CD14-positive monocyte (primary cell): ENCODE measurements around the gene CORO2A. TPM values are rescaled to one million over a fixed set of nuclear protein-coding genes. Genes with fewer than 3 reads are reported as not detected.

Source experiments
- DNase-seq, 3 donors: peaks; one replicate each; pipeline ENCODE4 v3.0.0-alpha.2; 2011 to 2022
- H2AFZ ChIP-seq: 2 replicates; pipeline ENCODE4 v1.6.0; 2012; ENCODE audit warnings: mild to moderate bottlenecking, low read depth, low read length, inconsistent platforms; ENCODE audit not compliant: insufficient read depth, poor library complexity, severe bottlenecking
- H3K27ac ChIP-seq, 2 donors: 1 replicate in 1 of 2; 2 replicates in 1 of 2; pipeline ENCODE4 v1.5.1; 2012 to 2013; ENCODE audit warnings: low read length in 2 of 2, control low read depth in 1 of 2, inconsistent platforms in 1 of 2, low read depth in 1 of 2, mild to moderate bottlenecking in 1 of 2
- H3K27me3 ChIP-seq, 2 donors: one replicate each; pipeline versions ENCODE4 v1.6.0 to v1.6.1; 2011 to 2013; ENCODE audit warnings: low read length in 2 of 2; ENCODE audit not compliant: control insufficient read depth in 2 of 2, insufficient read depth in 2 of 2
- H3K36me3 ChIP-seq, 2 donors: replicated peaks in 1 of 2; 1 replicate in 1 of 2; 2 replicates in 1 of 2; pipeline versions ENCODE4 v1.5.1 to v1.6.1; 2012 to 2013; ENCODE audit warnings: low read length in 2 of 2, control low read depth in 1 of 2, inconsistent platforms in 1 of 2, mild to moderate bottlenecking in 1 of 2; ENCODE audit not compliant: insufficient read depth in 2 of 2, control insufficient read depth in 1 of 2
- H3K4me1 ChIP-seq, 2 donors: 1 replicate in 1 of 2; 2 replicates in 1 of 2; pipeline versions ENCODE4 v1.5.1 to v1.6.1; 2012 to 2013; ENCODE audit warnings: low read length in 2 of 2, control low read depth in 1 of 2, inconsistent platforms in 1 of 2, mild to moderate bottlenecking in 1 of 2, moderate library complexity in 1 of 2; ENCODE audit not compliant: insufficient read depth in 2 of 2, control insufficient read depth in 1 of 2
- H3K4me2 ChIP-seq: replicated peaks from 2 replicates; pipeline ENCODE3; 2012; ENCODE audit warnings: low read length, moderate library complexity, mild to moderate bottlenecking; ENCODE audit not compliant: poor library complexity, severe bottlenecking; ENCODE audit errors: extremely low read depth
- H3K4me3 ChIP-seq, 3 experiments: fragments of 200-600 bp in 1 of 3; sonication (generic) in 1 of 3; replicated peaks in 1 of 3; 1 replicate in 2 of 3; 2 replicates in 1 of 3; pipeline ENCODE4 v1.5.1; 2011 to 2013; ENCODE audit warnings: low read length in 3 of 3, mild to moderate bottlenecking in 3 of 3, control low read depth in 2 of 3, low read depth in 2 of 3, inconsistent platforms in 1 of 3, moderate library complexity in 1 of 3
- H3K79me2 ChIP-seq: 2 replicates; pipeline ENCODE4 v1.6.0; 2012; ENCODE audit warnings: mild to moderate bottlenecking, control low read depth, inconsistent platforms, low read length, moderate library complexity; ENCODE audit not compliant: insufficient read depth
- H3K9ac ChIP-seq: 2 replicates; pipeline ENCODE4 v1.6.0; 2017; ENCODE audit warnings: low read length, mild to moderate bottlenecking; ENCODE audit not compliant: insufficient read depth, poor library complexity, severe bottlenecking
- H3K9me3 ChIP-seq, 2 donors: replicated peaks in 1 of 2; 1 replicate in 1 of 2; 2 replicates in 1 of 2; pipeline versions ENCODE4 v1.5.1 to v1.6.1; 2012 to 2013; ENCODE audit warnings: low read length in 2 of 2, control low read depth in 1 of 2; ENCODE audit not compliant: control insufficient read depth in 1 of 2, insufficient read depth in 1 of 2
- H4K20me1 ChIP-seq: 2 replicates; pipeline ENCODE4 v1.6.0; 2012; ENCODE audit warnings: mild to moderate bottlenecking, low read length, control low read depth, moderate library complexity; ENCODE audit not compliant: insufficient read depth
- H3K27ac Mint-ChIP-seq, 7 donors: one replicate each; pipeline ENCODE4 v1.8.0; 2020; ENCODE audit warnings: mild to moderate bottlenecking in 7 of 7, mixed read lengths in 7 of 7, moderate library complexity in 6 of 7, inconsistent platforms in 2 of 7
- H3K27me3 Mint-ChIP-seq, 3 donors: one replicate each; pipeline ENCODE4 v1.8.0; 2021 to 2022; ENCODE audit warnings: low read depth in 3 of 3, mild to moderate bottlenecking in 3 of 3, mixed read lengths in 3 of 3, moderate library complexity in 3 of 3, inconsistent platforms in 1 of 3
- H3K36me3 Mint-ChIP-seq, 2 donors: one replicate each; pipeline ENCODE4 v1.8.0; 2020; ENCODE audit warnings: mixed read lengths in 2 of 2, inconsistent platforms in 1 of 2, mild to moderate bottlenecking in 1 of 2
- H3K4me1 Mint-ChIP-seq: one replicate; pipeline ENCODE4 v1.8.0; 2020; ENCODE audit warnings: mild to moderate bottlenecking, mixed read lengths
- H3K4me3 Mint-ChIP-seq, 2 donors: one replicate each; pipeline ENCODE4 v1.8.0; 2020; ENCODE audit warnings: mild to moderate bottlenecking in 2 of 2, mixed read lengths in 2 of 2, moderate library complexity in 1 of 2
- H3K9me3 Mint-ChIP-seq, 7 donors: one replicate each; pipeline ENCODE4 v1.8.0; 2020 to 2022; ENCODE audit warnings: mixed read lengths in 7 of 7, mild to moderate bottlenecking in 6 of 7, moderate library complexity in 6 of 7, inconsistent platforms in 2 of 7
- CTCF ChIP-seq: fragments of 200-600 bp; IDR thresholded peaks from one replicate; pipeline ENCODE4 v1.8.0; 2022; ENCODE audit warnings: antibody characterized with exemption, mild to moderate bottlenecking
- WGBS: methylation state at CpG from one replicate; pipeline ENCODE4 v1.1.5; 2013; ENCODE audit warnings: missing lambda C conversion rate; ENCODE audit not compliant: insufficient coverage; 5-methylcytosine and 5-hydroxymethylcytosine counted together
- intact Hi-C, 2 donors: fragments of 100-400 bp; cut with micrococcal nuclease; formaldehyde crosslinking; loops; one replicate each; pipeline versions ENCODE4 v1.15.0 to v1.15.1; 2023
- polyA plus RNA-seq, 3 donors: library from polyadenylated mRNA; depleted of rRNA in 1 of 3; unstranded in 2 of 3; stranded (reverse) in 1 of 3; fragments of 300-500 nt in 2 of 3; fragments of >200 nt in 1 of 3; fragmentation: Illumina TruSeq in 2 of 3; gene quantifications; 1 replicate in 2 of 3; 2 replicates in 1 of 3; pipeline ENCODE4 v1.2.3, GENCODE V29; 2012 to 2021

Gene CORO2A
- polyA plus RNA-seq, 3 donors, result 1.2 to 3.5 (median 2.1) TPM

- peaks cover 43 to 58% of the 10 kb centered on the region in 2 donors for H3K36me3 Mint-ChIP-seq
These were observed 84.5 kb downstream of the CORO2A start for GRCh38 chr9:98107926-98108325.

GRCh38 chr9:98105006-98105405 lies 87.4 kb downstream of the CORO2A start:
- Mint-ChIP-seq H3K27ac (peak overlapping the region; percentile 45 to 94 (median 92)), H3K4me3 (no peak overlapping the region), H3K4me1 (peaks cover 72% of the 10 kb centered on the region), H3K27me3 (peaks cover 0 to 1% (median 0%) of the 10 kb centered on the region in 3 donors), H3K9me3 (no peaks in the 10 kb centered on the region), H3K36me3 (peaks cover 41 to 69% of the 10 kb centered on the region in 2 donors)
- DNase-seq, result no peak
- Histone ChIP-seq H3K36me3 (peaks cover 17 to 35% of the 10 kb centered on the region in 2 donors), H3K4me3 (peak overlapping the region in 1 of 3 experiments; percentile 38), H3K4me1 (peaks cover 65 to 70% of the 10 kb centered on the region in 2 donors), H3K9ac (no peak overlapping the region), H3K4me2 (no peak overlapping the region), H3K27ac (peak overlapping the region; percentile 72 to 83), H3K9me3 (no peaks in the 10 kb centered on the region), H3K27me3 (no peaks in the 10 kb centered on the region), H3K79me2 (peaks cover 85% of the 10 kb centered on the region), H2AFZ (peak overlapping the region; percentile 76), H4K20me1 (peaks cover 3% of the 10 kb centered on the region)
- WGBS, result 91% methylated on average over 7 of the region's 7 CpGs
- TF ChIP-seq CTCF, result no peak
- intact Hi-C loops, result no loop called here

More at GRCh38 chr9:98107926-98108325, 84.5 kb downstream of the CORO2A start:
- intact Hi-C loops, result no loop called here
- peak in 2 of 3 donors; percentile 23 to 41 for DNase-seq
- WGBS, result no CpG with 5 or more reads among the region's 2 CpGs
- Histone ChIP-seq H3K79me2 (peaks cover 83% of the 10 kb centered on the region), H3K27me3 (no peaks in the 10 kb centered on the region), H3K27ac (peak overlapping the region; percentile 91 to 96), H3K9ac (peak overlapping the region; percentile 53), H3K4me3 (peak overlapping the region in 1 of 3 experiments; percentile 52), H3K36me3 (peaks cover 18 to 36% of the 10 kb centered on the region in 2 donors), H4K20me1 (no peaks in the 10 kb centered on the region), H3K4me2 (peak overlapping the region; percentile 64), H3K4me1 (peaks cover 65 to 72% of the 10 kb centered on the region in 2 donors), H2AFZ (no peak overlapping the region), H3K9me3 (no peaks in the 10 kb centered on the region)
- H3K4me1 Mint-ChIP-seq, result peaks cover 82% of the 10 kb centered on the region
- peaks cover 0 to 1% (median 0%) of the 10 kb centered on the region in 3 donors for H3K27me3 Mint-ChIP-seq
- no peaks in the 10 kb centered on the region for H3K9me3 Mint-ChIP-seq
- peak overlapping the region in 1 of 2 donors; percentile 74 for H3K4me3 Mint-ChIP-seq
- TF ChIP-seq CTCF, result no peak
- H3K27ac Mint-ChIP-seq, result peak overlapping the region; percentile 94 to 99 (median 97)
